HepG2 (cell line): Measurements from ENCODE around the gene TBR1. TPM values are rescaled to one million over a fixed set of nuclear protein-coding genes. Genes with fewer than 3 reads are reported as not detected.

Experiments
- ATAC-seq: fragments of 200-7000 bp; cut with Tn5 transposase; 3 replicates; pipeline ENCODE4 v1.9.1; 2020; ENCODE audit warnings: mild to moderate bottlenecking, moderate library complexity
- BruUV-seq: library from RNA; stranded (reverse); fragments of 400-500 nt; replicated peaks from 2 replicates; lab custom pipeline; 2021; lab: Mats Ljungman, UMichigan
- CTCF ChIA-PET: fragments of 300-600 bp; formaldehyde crosslinking; extraction: SDS; loops from one replicate; lab custom pipeline; 2021; ENCODE audit warnings: low total read pairs, inconsistent platforms, low intra/inter-chr PET ratio; lab: Yijun Ruan, JAX
- POLR2A ChIA-PET: fragments of 350-600 bp; sonication (Branson Sonifier 250); formaldehyde crosslinking; loops from one replicate; lab custom pipeline; 2020; ENCODE audit warnings: antibody characterized with exemption, inconsistent platforms; lab: Yijun Ruan, JAX
- DNase-seq: peaks from one replicate; pipeline ENCODE4 v3.0.0-alpha.2; 2015; ENCODE audit warnings: low spot score
- FAIRE-seq: peaks from 3 replicates; lab custom pipeline; 2011; peaks lifted over from hg19 to GRCh38; lab: Jason Lieb, UNC
- H2AFZ ChIP-seq: one replicate; pipeline ENCODE4 v1.6.1; 2011; ENCODE audit warnings: low read length, inconsistent platforms
- H3K27ac ChIP-seq: fragments of 300-600 bp; 3 replicates; pipeline ENCODE4 v1.8.0; 2011; ENCODE audit warnings: mixed run types, mild to moderate bottlenecking, mixed read lengths, low read length, inconsistent platforms; ENCODE audit not compliant: insufficient read depth; ENCODE audit errors: extremely low read length
- H3K27me3 ChIP-seq, 2 experiments: fragments of 200-600 bp in 1 of 2; 2 replicates in 1 of 2; 3 replicates in 1 of 2; pipeline versions ENCODE4 v1.6.0 to v1.8.0; 2011; ENCODE audit warnings: low read length in 2 of 2, mild to moderate bottlenecking in 2 of 2, moderate library complexity in 2 of 2, inconsistent platforms in 1 of 2; ENCODE audit not compliant: insufficient read depth in 2 of 2, control insufficient read depth in 1 of 2
- H3K36me3 ChIP-seq, 2 experiments: fragments of 200-600 bp in 1 of 2; replicated peaks in 1 of 2; 2 replicates in 1 of 2; 3 replicates in 1 of 2; pipeline versions ENCODE4 v1.5.1 to v1.8.0; 2011; ENCODE audit warnings: low read length in 2 of 2, inconsistent platforms in 1 of 2; ENCODE audit not compliant: insufficient read depth in 2 of 2, control insufficient read depth in 1 of 2
- H3K4me1 ChIP-seq: 2 replicates; pipeline ENCODE4 v1.5.1; 2012; ENCODE audit warnings: low read length, inconsistent platforms; ENCODE audit not compliant: insufficient read depth
- H3K4me2 ChIP-seq: 2 replicates; pipeline ENCODE4 v1.6.0; 2011; ENCODE audit warnings: low read depth, low read length, inconsistent platforms
- H3K4me3 ChIP-seq, 3 experiments: fragments of 200-600 bp in 1 of 3; sonication (generic), shearing (Covaris generic) in 1 of 3; replicated peaks in 1 of 3; 2 replicates each; pipeline ENCODE4 v1.5.1; 2011 to 2016; ENCODE audit warnings: low read length in 3 of 3, inconsistent platforms in 2 of 3, low read depth in 2 of 3, mild to moderate bottlenecking in 2 of 3, control low read depth in 1 of 3, mixed read lengths in 1 of 3; ENCODE audit not compliant: insufficient read depth in 1 of 3
- H3K79me2 ChIP-seq: one replicate; pipeline ENCODE4 v1.6.1; 2011; ENCODE audit warnings: low read length, inconsistent platforms; ENCODE audit not compliant: insufficient read depth
- H3K9ac ChIP-seq: 2 replicates; pipeline ENCODE4 v1.6.0; 2011; ENCODE audit warnings: mild to moderate bottlenecking, low read depth, low read length, inconsistent platforms; ENCODE audit not compliant: insufficient read depth
- H3K9me3 ChIP-seq: 2 replicates; pipeline ENCODE4 v1.5.1; 2012; ENCODE audit warnings: mild to moderate bottlenecking, low read length
- H4K20me1 ChIP-seq: 2 replicates; pipeline ENCODE4 v1.6.0; 2011; ENCODE audit warnings: inconsistent platforms, mild to moderate bottlenecking, low read length, moderate library complexity; ENCODE audit not compliant: insufficient read depth
- EED ChIP-seq: sonication (generic); formaldehyde crosslinking; IDR thresholded peaks from 2 replicates; pipeline ENCODE4 v1.5.0; 2020; ENCODE audit warnings: mild to moderate bottlenecking, missing genetic modification reagents
- GLI4 ChIP-seq: sonication (generic); formaldehyde crosslinking; IDR thresholded peaks from 2 replicates; pipeline ENCODE4 v1.5.1; 2020; ENCODE audit warnings: missing genetic modification reagents, mild to moderate bottlenecking, moderate library complexity, borderline replicate concordance
- HHEX ChIP-seq: IDR thresholded peaks from 2 replicates; pipeline ENCODE4 v1.6.1; 2016; ENCODE audit warnings: control low read depth
- ISL2 ChIP-seq: sonication (generic); formaldehyde crosslinking; IDR thresholded peaks from 2 replicates; pipeline ENCODE4 v1.5.0; 2020; ENCODE audit warnings: missing genetic modification reagents
- NFIC ChIP-seq: IDR thresholded peaks from 2 replicates; pipeline ENCODE4 v1.6.1; 2012; ENCODE audit warnings: mild to moderate bottlenecking, low read length, inconsistent platforms
- REXO4 ChIP-seq: sonication (generic); formaldehyde crosslinking; IDR thresholded peaks from 2 replicates; pipeline ENCODE4 v1.8.0; 2022; ENCODE audit warnings: missing genetic modification reagents, mild to moderate bottlenecking, borderline replicate concordance
- SMC3 ChIP-seq: IDR thresholded peaks from 2 replicates; pipeline ENCODE4 v1.6.1; 2011; ENCODE audit warnings: low read length, improper control_type of control experiment
- SRF ChIP-seq: IDR thresholded peaks from 2 replicates; pipeline ENCODE4 v1.6.1; 2011; ENCODE audit warnings: mild to moderate bottlenecking, low read depth, low read length, moderate library complexity
- SRY ChIP-seq: sonication (generic); formaldehyde crosslinking; IDR thresholded peaks from 2 replicates; pipeline ENCODE4 v1.8.0; 2022; ENCODE audit warnings: mild to moderate bottlenecking, missing genetic modification reagents
- THYN1 ChIP-seq: sonication (generic); formaldehyde crosslinking; IDR thresholded peaks from 2 replicates; pipeline ENCODE4 v1.8.1; 2023; ENCODE audit warnings: low read depth, mild to moderate bottlenecking, moderate library complexity, missing genetic modification reagents, borderline replicate concordance
- UBTF ChIP-seq: sonication (generic); formaldehyde crosslinking; IDR thresholded peaks from 2 replicates; pipeline ENCODE4 v1.4.0; 2020; ENCODE audit warnings: mild to moderate bottlenecking, missing genetic modification reagents
- ZBTB38 ChIP-seq: sonication (generic); formaldehyde crosslinking; IDR thresholded peaks from 2 replicates; pipeline ENCODE4 v1.5.1; 2020; ENCODE audit warnings: mild to moderate bottlenecking, missing genetic modification reagents
- ZFY ChIP-seq: sonication (generic); formaldehyde crosslinking; IDR thresholded peaks from 2 replicates; pipeline ENCODE4 v1.4.0; 2020; ENCODE audit warnings: missing genetic modification reagents
- ZNF224 ChIP-seq: sonication (generic); formaldehyde crosslinking; IDR thresholded peaks from 2 replicates; pipeline ENCODE4 v1.5.0; 2020; ENCODE audit warnings: mild to moderate bottlenecking, missing genetic modification reagents
- ZNF576 ChIP-seq: sonication (generic); formaldehyde crosslinking; IDR thresholded peaks from 2 replicates; pipeline ENCODE4 v1.4.0; 2020; ENCODE audit warnings: mild to moderate bottlenecking, missing genetic modification reagents
- ZNF615 ChIP-seq: sonication (generic); formaldehyde crosslinking; IDR thresholded peaks from 2 replicates; pipeline ENCODE4 v1.5.0; 2020; ENCODE audit warnings: mild to moderate bottlenecking, missing genetic modification reagents, borderline replicate concordance
- WGBS: methylation state at CpG from one replicate; pipeline ENCODE4 v1.1.6; 2017; ENCODE audit warnings: low lambda C conversion rate; 5-methylcytosine and 5-hydroxymethylcytosine counted together
- in situ Hi-C: cut with HindIII; loops from 2 replicates; pipeline ENCODE4 v1.10.0; 2017; ENCODE audit warnings: low pct_unique_long_range_greater_than_20kb; ENCODE audit not compliant: extremely low pct_ligation_motif_present
- intact Hi-C: fragments of 100-400 bp; cut with micrococcal nuclease; formaldehyde crosslinking; loops from one replicate; pipeline ENCODE4 v1.10.0; 2022; ENCODE audit not compliant: unreplicated experiment
- polyA plus RNA-seq, 8 experiments: library from polyadenylated mRNA; depleted of rRNA in 3 of 8; stranded (reverse) in 7 of 8; unstranded in 1 of 8; fragments of >200 nt; fragmentation: Illumina TruSeq in 4 of 8; extraction: Trizol in 4 of 8; gene quantifications; 2 replicates each; pipeline versions ENCODE4 v1.2.1 to v1.2.3, GENCODE V29; 2011 to 2016; ENCODE audit warnings: low read depth in 4 of 8, missing spikeins in 1 of 8, mixed read lengths in 1 of 8; ENCODE audit not compliant: insufficient read depth in 1 of 8
- total RNA-seq, 5 experiments: library from RNA; depleted of rRNA; stranded (reverse); fragments of >200 nt; fragmentation: Illumina TruSeq; extraction: Trizol; gene quantifications; 2 replicates each; pipeline ENCODE4 v1.2.3, GENCODE V29; 2016; ENCODE audit warnings: low read depth in 1 of 5

TBR1 gene
- total and polyA plus RNA-seq, 2 of the 13 experiments (the other 11 are each of a cell fraction or from before 2014, with no cell fraction given), result not detected

DNA sequence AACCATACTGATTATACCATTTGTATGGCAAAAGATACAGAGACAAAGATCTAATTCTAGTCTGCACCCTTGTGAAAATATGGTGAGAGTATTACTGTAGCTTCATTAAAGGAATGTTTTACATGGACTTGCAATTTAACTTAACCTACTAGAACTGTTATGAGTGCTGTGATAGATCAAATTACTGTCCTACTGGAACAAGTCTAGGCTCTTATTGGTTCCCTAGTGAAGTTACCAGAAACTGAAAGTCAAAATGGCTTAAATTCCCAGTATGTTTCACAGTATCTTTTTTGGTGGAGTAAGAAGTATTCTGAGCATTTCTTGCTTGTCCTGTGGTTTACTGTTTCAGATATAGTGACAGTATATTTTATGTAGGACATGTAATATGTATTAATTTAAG, 3.8 kb upstream of the TBR1 start:
- Histone ChIP-seq H3K9me3 (no peaks in the 10 kb centered on the region), H4K20me1 (no peaks in the 10 kb centered on the region), H3K4me2 (no peak overlapping the region), H3K4me3 (no peak overlapping the region), H2AFZ (no peak overlapping the region), H3K36me3 (peaks cover 0 to 8% of the 10 kb centered on the region in 2 experiments; a peak in 2 of 5 replicates), H3K79me2 (no peaks in the 10 kb centered on the region), H3K9ac (no peak overlapping the region), H3K27me3 (peaks cover 13 to 26% of the 10 kb centered on the region in 2 experiments), H3K27ac (no peak overlapping the region), H3K4me1 (peaks cover 31% of the 10 kb centered on the region)
- POLR2A ChIA-PET, result no interaction called here
- in situ Hi-C loops, result no loop called here
- ATAC-seq, result no peak
- intact Hi-C loops, result no loop called here
- no peak for FAIRE-seq
- no TSS peak for BruUV-seq
- DNase-seq, result no peak
- CTCF ChIA-PET, result no interaction called here
- TF ChIP-seq ZBTB38 (CRISPR knock-in tag) (no peak), SRF (no peak), SMC3 (no peak), ZNF576 (CRISPR knock-in tag) (no peak), ZNF615 (CRISPR knock-in tag) (no peak), HHEX (no peak), REXO4 (no peak)

DNA sequence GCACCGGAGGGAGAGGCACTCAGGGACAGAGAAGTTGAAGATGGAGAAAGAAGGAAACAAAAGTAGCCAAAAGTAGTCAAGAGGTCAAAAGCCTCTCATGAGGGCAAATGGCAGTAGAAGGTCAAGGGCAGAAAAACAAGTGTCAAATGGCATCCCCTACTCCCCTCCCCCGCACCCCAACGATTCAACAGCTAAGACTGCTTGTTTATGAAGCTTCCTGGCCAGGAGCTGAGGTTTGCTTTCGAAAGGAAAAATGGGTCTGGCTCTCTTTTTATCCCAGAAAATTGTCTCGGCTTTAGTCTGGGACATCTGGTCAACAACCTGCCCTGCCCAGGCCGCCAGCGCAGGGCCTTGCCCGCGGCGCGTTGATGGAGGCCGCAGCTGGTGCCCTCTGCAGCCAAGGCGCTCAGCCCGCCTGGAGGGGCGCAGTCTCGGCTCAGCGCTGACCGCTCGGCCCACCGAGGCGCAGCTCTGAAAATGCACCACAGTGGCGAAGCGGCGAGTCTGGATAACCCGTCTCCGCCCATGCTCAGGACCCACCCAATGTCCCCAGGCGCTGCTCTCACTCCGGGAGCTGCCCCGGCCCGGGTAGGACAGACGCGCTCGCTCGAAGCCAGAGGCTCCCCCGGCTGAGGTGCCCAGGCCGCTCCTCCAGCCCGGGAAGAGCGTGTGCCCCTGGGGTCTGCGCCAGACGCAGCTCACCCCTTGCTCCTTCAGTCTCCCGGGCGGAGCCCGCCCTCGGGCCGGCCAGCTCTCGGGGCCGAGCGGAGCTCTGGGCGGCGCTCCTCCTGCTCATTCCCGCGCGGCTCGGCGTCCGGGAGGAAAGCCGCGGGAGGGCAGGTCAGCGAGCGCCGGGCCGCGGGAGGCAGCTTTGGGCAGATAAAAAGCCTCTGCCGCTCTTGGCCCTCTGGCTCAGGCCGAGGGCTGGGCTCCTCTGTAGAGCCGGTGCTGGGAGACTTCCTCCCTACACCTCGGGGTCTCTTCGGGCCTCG, 1.8 kb upstream of the TBR1 start:
- H3K36me3 ChIP-seq, result peaks cover 0 to 3% of the 10 kb centered on the region in 2 experiments; a peak in 2 of 5 replicates
- H3K27ac ChIP-seq, result no peak overlapping the region
- 17% methylated on average over 17 of the region's 69 CpGs for WGBS
- no peak for FAIRE-seq
- intact Hi-C loops (loop anchor here (5.0 kb wide), 1 partner anchor 107 kb away; the partner anchor contains the start of gene PSMD14), in situ Hi-C loops (no loop called here)
- DNase-seq, result peak; percentile 23
- peak overlapping the region; percentile 35; the same call in 1 of the 2 replicates for H3K9ac ChIP-seq
- H3K4me3 ChIP-seq, result peak overlapping the region; percentile 47 to 76 (median 68)
- no peaks in the 10 kb centered on the region for H3K79me2 ChIP-seq
- ATAC-seq, result peak; percentile 81
- peaks cover 44% of the 10 kb centered on the region for H3K4me1 ChIP-seq
- peak overlapping the region; percentile 92 for H3K4me2 ChIP-seq
- ChIA-PET CTCF (no interaction called here), POLR2A (no interaction called here)
- H3K27me3 ChIP-seq, result peaks cover 16 to 46% of the 10 kb centered on the region in 2 experiments
- no peaks in the 10 kb centered on the region for H3K9me3 ChIP-seq
- no TSS peak for BruUV-seq
- H4K20me1 ChIP-seq, result no peaks in the 10 kb centered on the region
- no peak overlapping the region for H2AFZ ChIP-seq
- TF ChIP-seq ZNF224 (CRISPR knock-in tag), result peak; percentile 64; the same call in 1 of the 2 replicates
- TF ChIP-seq GLI4 (CRISPR knock-in tag), result peak; percentile 91; the same call in 1 of the 2 replicates
- peak; percentile 13; the same call in 1 of the 2 replicates for TF ChIP-seq ISL2
- peak; percentile 95 for TF ChIP-seq UBTF (CRISPR knock-in tag)
- peak; percentile 62 for TF ChIP-seq ZFY (CRISPR knock-in tag)
- TF ChIP-seq EED (CRISPR knock-in tag), result no peak
- peak; percentile 84; the same call in 1 of the 2 replicates for TF ChIP-seq THYN1 (CRISPR knock-in tag)
- no peak for TF ChIP-seq NFIC
- TF ChIP-seq SRY (CRISPR knock-in tag), result 0 out of 2 replicates have a peak, but pooled peaks have one; percentile 68
